Measurements from ENCODE around the gene FREY1.
A peak's percentile ranks its signal among the peaks of the same experiment; 100 is the strongest.

The FREY1 gene

GRCh38 chr11:45928535-45929215 is 21.6 kb upstream of the FREY1 start:
- DNase-seq: no peak

- DNase-seq: no peak
Observed at GRCh38 chr11:45927684-45928413, 20.8 kb upstream of the FREY1 start.

- no peak for DNase-seq
Observed at GRCh38 chr11:45927332-45927683, 20.2 kb upstream of the FREY1 start.

DNA sequence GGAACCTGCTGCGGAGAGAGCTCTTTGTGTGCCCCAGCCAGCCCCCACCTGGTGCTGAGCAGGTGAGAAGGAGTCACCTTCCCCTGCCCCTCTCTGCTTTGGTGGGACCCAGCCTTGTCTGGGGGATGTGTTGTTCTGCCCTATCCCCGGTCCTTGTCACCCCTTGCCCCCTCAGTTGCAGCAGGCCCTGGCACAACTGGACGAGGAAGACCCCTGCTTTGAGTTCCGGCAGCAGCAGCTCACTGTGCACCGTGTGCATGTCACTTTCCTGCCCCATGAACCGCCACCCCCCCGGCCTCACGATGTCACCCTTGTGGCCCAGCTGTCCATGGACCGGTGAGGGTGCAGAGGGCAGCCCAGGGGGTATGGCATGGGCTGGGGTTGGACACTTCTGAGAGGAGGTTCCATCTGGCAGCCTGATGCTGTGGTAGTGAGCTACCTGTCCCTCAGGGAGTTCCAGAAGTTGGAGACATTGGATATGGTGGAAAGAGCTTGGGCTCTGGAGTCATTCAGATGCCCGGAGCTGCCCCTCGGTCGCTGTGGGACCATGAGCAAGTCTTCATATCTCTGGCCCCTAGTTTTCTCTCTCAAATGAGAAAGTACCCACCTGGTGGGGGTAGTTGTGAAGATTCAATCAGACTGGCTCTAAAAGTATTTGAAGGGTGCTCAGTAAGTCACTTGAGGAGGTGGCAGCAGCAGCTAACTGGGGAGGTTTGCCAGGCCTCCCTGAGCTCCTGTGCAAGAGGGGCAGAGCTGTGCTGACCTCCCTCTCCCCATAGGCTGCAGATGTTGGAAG is 19.7 kb upstream of the FREY1 start:
- no peak for DNase-seq

DNA sequence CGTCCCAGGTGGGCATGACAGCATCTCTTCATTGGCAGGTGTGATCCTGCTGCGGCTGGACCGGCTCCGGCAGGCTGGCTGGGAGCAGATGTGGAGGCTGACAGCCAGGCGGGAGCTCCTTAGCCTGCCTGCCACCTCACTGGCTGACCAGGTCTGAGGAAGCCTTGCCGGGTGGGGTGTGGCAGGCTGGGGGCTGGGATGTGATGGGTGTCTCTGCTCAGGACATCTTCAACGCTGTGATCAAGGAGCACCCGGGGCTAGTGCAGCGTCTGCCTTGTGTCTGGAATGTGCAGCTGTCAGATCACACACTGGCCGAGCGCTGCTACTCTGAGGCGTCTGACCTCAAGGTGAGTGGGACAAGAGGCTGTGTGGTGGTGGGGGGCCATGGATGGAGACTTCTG is 18.9 kb upstream of the FREY1 start:
- no peak for DNase-seq

DNA sequence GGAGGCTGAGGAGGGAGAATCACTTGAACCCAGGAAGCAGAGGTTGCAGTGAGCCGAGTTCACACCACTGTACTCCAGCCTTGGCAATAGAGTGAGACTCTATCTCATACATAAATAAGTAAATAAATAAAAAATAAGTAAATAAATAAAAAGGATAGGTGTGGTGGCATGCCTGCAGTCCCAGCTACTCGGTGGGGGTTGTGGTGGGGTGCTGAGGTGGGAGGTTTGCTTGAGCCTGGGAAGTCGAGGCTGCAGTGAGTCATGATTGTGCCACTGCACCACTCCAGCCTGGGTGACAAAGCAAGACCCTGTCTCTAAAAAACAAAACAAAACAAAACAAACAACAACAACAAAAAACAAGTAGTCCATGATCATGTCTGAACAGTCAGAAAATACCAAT is 18.5 kb upstream of the FREY1 start:
- DNase-seq: no peak

- no peak for DNase-seq
Observed at GRCh38 chr11:45924927-45925326, 17.9 kb upstream of the FREY1 start.

- no peak for DNase-seq
Observed at GRCh38 chr11:45924036-45924915, 17.2 kb upstream of the FREY1 start.

GRCh38 chr11:45922425-45923082 is 15.5 kb upstream of the FREY1 start, which contains the start of gene LARGE2:
LARGE2 (plus strand) TSS chr11:45922656; CDS start chr11:45922883, 227 bp downstream.
- DNase-seq: no peak

GRCh38 chr11:45921561-45922424 is 14.7 kb upstream of the FREY1 start:
- no peak for DNase-seq

DNA sequence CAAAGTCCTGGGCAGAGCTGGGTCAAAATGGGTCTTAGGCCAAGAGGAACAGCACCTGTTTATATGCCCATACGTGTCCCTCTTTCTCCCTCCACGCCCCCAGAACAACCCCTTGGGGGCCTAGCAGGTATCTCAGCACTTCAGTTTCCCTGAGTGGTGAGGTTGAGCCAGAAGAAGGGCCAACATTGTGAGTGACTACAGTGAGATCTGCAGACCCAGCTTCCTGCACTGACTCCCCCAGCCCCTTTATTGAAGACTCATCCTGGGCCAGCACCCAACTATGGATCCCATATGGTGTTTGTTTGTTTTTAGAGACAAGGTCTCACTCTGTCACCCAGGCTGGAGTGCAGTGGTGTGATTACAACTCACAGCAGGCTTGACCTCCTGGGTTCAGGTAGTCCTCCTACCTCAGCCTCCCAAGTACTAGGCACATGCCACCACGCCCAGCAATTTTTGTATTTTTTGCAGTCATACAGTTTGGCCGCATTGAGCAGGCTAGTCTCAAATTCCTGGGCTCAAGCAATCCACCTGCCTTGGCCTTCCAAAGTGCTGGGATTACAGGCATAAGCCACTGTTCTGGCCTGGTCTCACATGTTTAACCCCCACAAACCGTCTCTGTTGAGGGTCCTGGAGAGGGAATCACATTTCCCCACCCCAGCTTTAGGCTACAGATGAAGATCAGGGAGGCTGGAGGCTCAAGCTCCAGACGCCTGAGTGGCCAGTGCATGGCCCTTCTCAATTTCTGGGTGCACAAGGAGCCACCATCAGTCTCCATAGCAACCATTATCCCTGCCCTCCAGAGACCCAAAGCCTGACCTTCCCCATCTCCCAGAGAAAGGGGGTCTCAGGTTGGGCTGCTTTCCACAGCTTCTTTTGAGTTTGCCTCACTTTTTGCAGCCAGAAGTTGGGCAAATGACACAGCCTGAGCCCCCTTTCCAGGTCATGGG is 13.7 kb upstream of the FREY1 start:
- no peak for DNase-seq

DNA sequence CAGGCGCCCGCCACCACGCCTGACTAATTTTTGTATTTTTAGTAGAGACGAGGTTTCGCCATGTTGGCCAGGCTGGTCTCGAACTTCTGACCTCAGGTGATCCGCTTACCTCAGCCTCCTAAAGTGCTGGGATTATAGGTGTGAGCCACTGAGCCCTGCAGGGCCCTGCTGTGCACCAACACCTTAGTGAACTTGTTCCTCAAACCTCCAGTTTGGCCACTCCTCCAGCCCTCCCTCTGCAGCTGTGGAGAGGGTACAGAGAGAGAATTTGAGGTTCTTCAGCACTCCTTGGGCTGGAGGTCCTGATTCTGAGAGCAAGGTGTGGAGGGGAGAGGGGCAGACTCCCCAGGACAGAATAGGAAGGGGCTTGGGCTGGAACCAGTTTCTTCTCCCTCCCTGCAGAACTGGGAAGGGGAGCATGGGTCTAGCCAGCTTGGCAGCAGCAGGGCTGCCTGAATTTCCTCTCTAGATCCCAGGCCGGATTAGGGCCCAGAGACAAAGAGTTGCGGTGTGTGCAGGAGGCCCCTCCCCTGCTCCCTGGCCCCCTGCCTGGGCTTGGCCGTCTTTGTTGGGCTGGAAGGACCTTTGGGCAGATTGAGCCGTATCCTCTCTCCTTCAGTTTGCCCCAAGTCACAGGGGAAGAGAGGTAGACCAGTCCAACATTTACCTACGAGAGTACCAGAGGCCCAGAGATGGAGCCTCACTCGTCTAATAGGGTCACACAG is 12.9 kb upstream of the FREY1 start:
- no peak for DNase-seq

- no peak for DNase-seq
Observed at GRCh38 chr11:45918962-45919675, 12.0 kb upstream of the FREY1 start.

DNA sequence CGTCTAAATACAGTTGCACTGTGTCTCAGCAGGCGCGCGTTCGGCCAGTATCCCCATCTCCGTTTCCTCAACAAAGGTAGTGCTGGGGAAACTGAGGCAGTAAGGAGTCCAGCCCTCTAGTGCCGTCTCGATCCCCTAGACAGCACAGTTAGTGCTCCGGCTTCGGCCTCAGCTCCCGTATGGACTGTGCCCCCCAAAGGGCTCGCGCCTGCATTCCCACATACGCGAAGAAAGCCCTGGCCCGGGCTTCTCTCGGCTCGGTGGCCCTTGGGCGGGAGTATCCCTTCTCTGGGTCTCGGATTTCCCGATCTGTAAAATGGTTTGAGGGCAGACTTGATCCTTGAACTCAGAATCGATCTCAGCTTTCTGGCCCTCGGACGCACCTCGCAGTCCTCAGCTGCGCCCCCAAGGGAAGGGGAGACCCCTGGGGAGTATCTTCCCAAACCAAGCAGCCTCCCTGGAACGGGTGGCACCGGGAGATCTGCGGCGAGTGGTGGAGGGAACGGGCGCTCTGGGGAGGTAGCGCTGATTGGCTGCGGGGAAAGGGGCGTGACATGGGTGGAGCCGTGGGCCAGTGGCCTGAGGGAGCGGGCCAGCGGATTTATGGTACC is 11.4 kb upstream of the FREY1 start:
- DNase-seq: peak; percentile 61

GRCh38 chr11:45917623-45918330 is 10.7 kb upstream of the FREY1 start, which contains the start of gene PEX16:
PEX16 (minus strand) TSS chr11:45917877; CDS start chr11:45917811, 66 bp downstream.
- DNase-seq: peak; percentile 89

- no peak for DNase-seq
Observed at GRCh38 chr11:45917286-45917622, 10.2 kb upstream of the FREY1 start.

- no peak for DNase-seq
Observed at GRCh38 chr11:45915446-45915845, 8.4 kb upstream of the FREY1 start.
